Ureter (tissue), 1 donor: ENCODE measurements around the gene SASH1. TPM values are rescaled to one million over a fixed set of nuclear protein-coding genes. Genes with fewer than 3 reads are reported as not detected.
"Not testable (repeated sequence)": the region's sequence is repeated elsewhere in the genome, so short reads cannot be mapped to it uniquely, and the experiment has no call there.

ENCODE experiments used
- DNase-seq: peaks from one replicate; pipeline ENCODE4 v3.0.0-alpha.2; 2020; ENCODE audit warnings: low spot score
- total RNA-seq: library from RNA; stranded (reverse); gene quantifications from one replicate; pipeline ENCODE4 v1.2.4, GENCODE V29; 2023
- donor health status: DM: yes; HTN: yes; CAD: no.

SASH1 gene
- total RNA-seq, 1 donor from 2014 or later, result 97.2 TPM

- no peak for DNase-seq
Measured at GRCh38 chr6:148365041-148365440, 22.4 kb downstream of the SASH1 start.

- DNase-seq, result no peak
Measured at GRCh38 chr6:148367411-148368024, 24.9 kb downstream of the SASH1 start.

- no peak for DNase-seq
Measured at GRCh38 chr6:148370176-148370575, 27.5 kb downstream of the SASH1 start.

GRCh38 chr6:148374040-148374774 lies 31.6 kb downstream of the SASH1 start:
- DNase-seq, result no peak

- DNase-seq, result no peak
Measured at GRCh38 chr6:148375401-148375800, 32.8 kb downstream of the SASH1 start.

- DNase-seq, result no peak
Measured at GRCh38 chr6:148379481-148379880, 36.8 kb downstream of the SASH1 start.

- no peak for DNase-seq
Measured at GRCh38 chr6:148379966-148380713, 37.5 kb downstream of the SASH1 start.

GRCh38 chr6:148382051-148382450 lies 39.4 kb downstream of the SASH1 start:
- DNase-seq, result not testable (repeated sequence)

- DNase-seq, result no peak
Measured at GRCh38 chr6:148382861-148383260, 40.2 kb downstream of the SASH1 start.

- no peak for DNase-seq
Measured at GRCh38 chr6:148383658-148384368, 41.2 kb downstream of the SASH1 start.

GRCh38 chr6:148385379-148385778 lies 42.7 kb downstream of the SASH1 start:
- no peak for DNase-seq

GRCh38 chr6:148388521-148388920 lies 45.9 kb downstream of the SASH1 start:
- no peak for DNase-seq

GRCh38 chr6:148389086-148389485 lies 46.4 kb downstream of the SASH1 start:
- no peak for DNase-seq

- no peak for DNase-seq
Measured at GRCh38 chr6:148389917-148390316, 47.3 kb downstream of the SASH1 start.

GRCh38 chr6:148392127-148392526 lies 49.5 kb downstream of the SASH1 start:
- DNase-seq, result not testable (repeated sequence)

- DNase-seq, result no peak
Measured at GRCh38 chr6:148392671-148393070, 50.0 kb downstream of the SASH1 start.

- DNase-seq, result no peak
Measured at GRCh38 chr6:148395583-148396101, 53.0 kb downstream of the SASH1 start.

GRCh38 chr6:148396411-148396810 lies 53.8 kb downstream of the SASH1 start:
- DNase-seq, result no peak

- DNase-seq, result no peak
Measured at GRCh38 chr6:148396926-148397325, 54.3 kb downstream of the SASH1 start.

GRCh38 chr6:148398244-148398643 lies 55.6 kb downstream of the SASH1 start:
- DNase-seq, result no peak

GRCh38 chr6:148398678-148399077 lies 56.0 kb downstream of the SASH1 start:
- DNase-seq, result no peak

- no peak for DNase-seq
Measured at GRCh38 chr6:148401571-148401970, 58.9 kb downstream of the SASH1 start.
